Body of pancreas (tissue), 4 donors: Measurements from ENCODE around the gene ANKRD9. TPM values are rescaled to one million over a fixed set of nuclear protein-coding genes. Genes with fewer than 3 reads are reported as not detected.
A peak's percentile ranks its signal among the peaks of the same experiment; 100 is the strongest.

Source experiments
- ATAC-seq: fragments of 150-250 bp; one replicate; pipeline ENCODE4 v1.9.1; 2016
- DNase-seq, 4 donors: peaks; one replicate each; pipeline ENCODE4 v3.0.0-alpha.2; 2019
- H3K27ac ChIP-seq, 4 donors: fragments of 200-600 bp; sonication (generic); 1 replicate in 3 of 4; 2 replicates in 1 of 4; pipeline versions ENCODE4 v1.5.1 to v1.6.1; 2016 to 2019; ENCODE audit warnings: mild to moderate bottlenecking in 1 of 4, mixed read lengths in 1 of 4, moderate library complexity in 1 of 4
- H3K27me3 ChIP-seq, 2 donors: fragments of 200-600 bp; sonication (generic); one replicate each; pipeline ENCODE4 v1.6.0; 2016; ENCODE audit warnings: mild to moderate bottlenecking in 1 of 2
- H3K36me3 ChIP-seq, 2 donors: fragments of 200-600 bp; sonication (generic); replicated peaks in 1 of 2; 2 replicates each; pipeline ENCODE4 v1.5.1; 2016; ENCODE audit warnings: low read depth in 2 of 2; ENCODE audit not compliant: insufficient read depth in 1 of 2
- H3K4me1 ChIP-seq: fragments of 200-600 bp; sonication (generic); one replicate; pipeline ENCODE4 v1.6.0; 2016
- H3K4me3 ChIP-seq, 2 donors: fragments of 200-600 bp; sonication (generic); 1 replicate in 1 of 2; 2 replicates in 1 of 2; pipeline ENCODE4 v1.5.1; 2016 to 2019
- H3K9me3 ChIP-seq, 3 donors: fragments of 200-600 bp; sonication (generic); 1 replicate in 2 of 3; 2 replicates in 1 of 3; pipeline ENCODE4 v1.5.1; 2016
- POLR2A ChIP-seq, 3 donors: fragments of 450-650 bp; IDR thresholded peaks; one replicate each; pipeline ENCODE4 v1.6.1; 2016; ENCODE audit warnings: antibody characterized with exemption in 3 of 3, mild to moderate bottlenecking in 2 of 3
- WGBS, 2 donors: methylation state at CpG; one replicate each; pipeline ENCODE4 v1.1.5; 2017; 5-methylcytosine and 5-hydroxymethylcytosine counted together
- intact Hi-C: fragments of 100-400 bp; cut with DNase I; formaldehyde crosslinking; loops from one replicate; pipeline ENCODE4 v1.15.1; 2023
- total RNA-seq, 2 donors: library from RNA; depleted of rRNA; stranded (reverse); fragments of >200 nt; gene quantifications; one replicate each; pipeline ENCODE4 v1.1.0, GENCODE V29; 2016
- TF ChIP-seq, protein P1 (sequence below), 7 experiments: fragments of 450-650 bp in 4 of 7; fragments of 200-600 bp in 3 of 7; sonication (generic) in 3 of 7; IDR thresholded peaks; one replicate each; pipeline ENCODE4 v1.5.1; 2016 to 2019; ENCODE audit warnings: antibody characterized with exemption in 7 of 7

Gene ANKRD9
- total RNA-seq, 2 donors from 2014 or later: 49.8 to 87.7 TPM

DNA sequence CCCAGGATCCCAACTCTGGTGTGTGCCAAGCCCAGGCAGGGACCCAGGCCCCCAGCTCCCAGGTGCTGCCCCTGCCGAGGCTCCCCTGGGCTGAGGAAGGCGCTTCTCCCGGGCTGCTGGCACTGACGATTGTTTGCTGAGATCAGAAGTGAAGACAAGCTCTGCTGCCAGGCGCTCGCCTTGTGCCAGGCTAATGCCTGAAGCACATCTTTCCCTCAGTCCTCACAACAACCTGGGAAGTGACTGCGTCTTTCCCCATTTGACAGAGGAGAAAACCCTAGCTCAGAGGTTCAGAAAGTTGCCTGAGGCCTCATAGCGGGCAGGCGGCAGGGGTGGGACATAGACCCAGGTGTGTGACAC lies 36.8 kb downstream of the ANKRD9 start:
- no peaks in the 10 kb centered on the region for H3K4me1 ChIP-seq
- WGBS, 2 donors: 79 to 92% methylated on average over 5 to 9 of the region's 9 CpGs

DNA sequence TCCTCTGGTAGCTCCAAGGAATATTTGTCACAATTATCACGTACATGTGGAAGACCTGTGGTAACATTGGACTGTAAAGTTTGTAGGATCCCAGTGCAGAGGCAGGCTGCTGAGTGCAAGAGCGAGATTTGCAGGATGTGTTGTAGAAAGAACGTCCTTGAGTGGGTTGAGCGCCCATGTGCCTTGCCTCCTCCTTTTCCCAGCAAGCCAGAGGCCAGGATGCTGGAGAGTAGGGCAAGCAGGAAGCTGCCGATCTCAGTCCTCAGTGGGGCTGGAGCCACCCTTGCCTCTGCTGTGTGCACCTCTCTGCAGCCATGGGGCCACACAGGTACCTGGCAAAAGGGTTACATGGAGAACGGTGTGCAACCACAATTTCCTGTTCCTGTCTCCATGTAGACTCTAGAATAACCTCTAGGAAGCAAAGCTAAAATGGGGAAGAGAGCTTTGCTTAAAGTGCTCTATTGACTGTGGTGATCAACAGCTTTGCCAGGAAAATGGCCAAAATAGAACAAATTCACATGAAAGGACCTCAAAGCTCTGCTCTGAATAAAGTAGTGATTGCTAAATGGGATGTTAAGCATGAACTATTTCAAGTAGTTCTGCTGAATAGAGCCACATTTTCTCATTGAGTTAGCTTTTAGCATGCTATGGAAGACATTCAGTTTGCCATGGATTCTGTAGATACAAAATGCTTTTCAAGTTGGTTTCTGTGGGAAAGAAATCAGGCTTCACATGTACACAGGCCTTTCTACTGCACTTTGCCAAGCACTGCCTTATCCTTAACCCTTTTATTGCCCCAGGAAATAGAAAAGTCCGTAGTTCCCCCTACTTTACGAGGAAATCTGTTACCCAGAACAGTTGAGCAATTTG lies 37.4 kb downstream of the ANKRD9 start:
- intact Hi-C loops: no loop called here
- no peak overlapping the region for H3K27ac ChIP-seq
- H3K4me1 ChIP-seq: no peaks in the 10 kb centered on the region
- WGBS, 2 donors: 87 to 89% methylated on average over 6 to 8 of the region's 8 CpGs
- H3K27me3 ChIP-seq: no peaks in the 10 kb centered on the region
- H3K4me3 ChIP-seq: no peak overlapping the region
- DNase-seq (no peak), ATAC-seq (no peak)
- TF ChIP-seq POLR2A (IDR thresholded peaks at IDR 0.05): no peak
- TF ChIP-seq, protein P1, sequence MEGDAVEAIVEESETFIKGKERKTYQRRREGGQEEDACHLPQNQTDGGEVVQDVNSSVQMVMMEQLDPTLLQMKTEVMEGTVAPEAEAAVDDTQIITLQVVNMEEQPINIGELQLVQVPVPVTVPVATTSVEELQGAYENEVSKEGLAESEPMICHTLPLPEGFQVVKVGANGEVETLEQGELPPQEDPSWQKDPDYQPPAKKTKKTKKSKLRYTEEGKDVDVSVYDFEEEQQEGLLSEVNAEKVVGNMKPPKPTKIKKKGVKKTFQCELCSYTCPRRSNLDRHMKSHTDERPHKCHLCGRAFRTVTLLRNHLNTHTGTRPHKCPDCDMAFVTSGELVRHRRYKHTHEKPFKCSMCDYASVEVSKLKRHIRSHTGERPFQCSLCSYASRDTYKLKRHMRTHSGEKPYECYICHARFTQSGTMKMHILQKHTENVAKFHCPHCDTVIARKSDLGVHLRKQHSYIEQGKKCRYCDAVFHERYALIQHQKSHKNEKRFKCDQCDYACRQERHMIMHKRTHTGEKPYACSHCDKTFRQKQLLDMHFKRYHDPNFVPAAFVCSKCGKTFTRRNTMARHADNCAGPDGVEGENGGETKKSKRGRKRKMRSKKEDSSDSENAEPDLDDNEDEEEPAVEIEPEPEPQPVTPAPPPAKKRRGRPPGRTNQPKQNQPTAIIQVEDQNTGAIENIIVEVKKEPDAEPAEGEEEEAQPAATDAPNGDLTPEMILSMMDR (IDR thresholded peaks at IDR 0.05): no peak
- H3K36me3 ChIP-seq: no peaks in the 10 kb centered on the region
- H3K9me3 ChIP-seq: no peaks in the 10 kb centered on the region

More for the DNA sequence above, 36.8 kb downstream of the ANKRD9 start:
- intact Hi-C loops: no loop called here
- ATAC-seq (no peak), DNase-seq (no peak)
- H3K36me3 ChIP-seq: no peaks in the 10 kb centered on the region
- H3K4me3 ChIP-seq: no peak overlapping the region
- no peaks in the 10 kb centered on the region for H3K9me3 ChIP-seq
- TF ChIP-seq, protein P1 (IDR thresholded peaks at IDR 0.05): no peak
- no peak for TF ChIP-seq POLR2A (IDR thresholded peaks at IDR 0.05)
- H3K27me3 ChIP-seq: no peaks in the 10 kb centered on the region
- no peak overlapping the region for H3K27ac ChIP-seq

DNA sequence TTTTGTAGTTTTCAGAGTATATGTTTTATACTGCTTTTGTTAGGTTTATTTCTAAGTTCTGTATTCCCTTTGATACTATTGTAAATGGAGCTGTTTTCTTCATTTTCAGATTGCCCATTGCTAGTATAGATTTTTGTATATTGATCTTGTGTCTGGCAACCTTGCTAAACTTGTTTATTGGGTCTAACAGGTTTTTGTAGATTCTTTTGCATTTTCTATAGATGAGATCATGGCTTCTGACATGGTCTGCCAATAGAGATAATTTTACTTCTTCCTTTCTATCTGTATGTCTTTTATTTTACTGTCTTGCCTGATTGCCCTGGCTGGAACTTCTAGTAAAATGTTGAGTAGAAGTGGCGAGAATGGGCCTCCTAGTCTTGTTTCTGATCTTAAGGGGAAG lies 40.3 kb downstream of the ANKRD9 start:
- no peak for ATAC-seq
- no peak for DNase-seq
- Histone ChIP-seq H3K9me3 (no peaks in the 10 kb centered on the region), H3K27me3 (no peaks in the 10 kb centered on the region), H3K4me1 (peaks cover 7% of the 10 kb centered on the region), H3K4me3 (no peak overlapping the region), H3K27ac (no peak overlapping the region), H3K36me3 (peaks cover 0 to 5% of the 10 kb centered on the region in 2 donors)
- WGBS, 2 donors: 89 to 96% methylated on average over 1 of the region's 1 CpG
- intact Hi-C loops: no loop called here
- TF ChIP-seq, protein P1 (IDR thresholded peaks at IDR 0.05): no peak
- no peak for TF ChIP-seq POLR2A (IDR thresholded peaks at IDR 0.05)

DNA sequence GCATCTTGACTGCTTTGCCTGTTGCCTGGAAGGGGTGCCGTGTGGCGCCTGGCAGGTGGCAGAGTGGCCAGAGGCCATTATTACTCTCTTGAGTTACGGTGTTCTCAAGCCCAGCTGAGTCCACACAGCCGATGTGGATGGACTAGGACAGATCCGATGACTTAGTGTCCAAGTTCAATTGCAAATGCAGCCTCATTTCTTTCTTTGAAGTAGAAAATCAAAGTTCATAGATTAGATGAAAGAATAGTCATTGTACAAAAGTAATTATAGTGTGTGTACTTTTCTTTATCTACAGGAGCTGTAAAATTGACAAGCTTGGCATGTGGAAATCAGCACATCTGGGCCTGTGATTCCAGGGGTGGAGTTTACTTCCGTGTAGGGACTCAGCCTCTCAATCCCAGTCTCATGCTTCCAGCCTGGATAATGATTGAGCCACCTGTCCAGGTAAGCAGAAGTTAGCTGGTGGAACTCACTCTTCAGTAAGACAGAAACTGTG lies 44.7 kb downstream of the ANKRD9 start:
- intact Hi-C loops: no loop called here
- TF ChIP-seq, protein P1 (IDR thresholded peaks at IDR 0.05): no peak
- TF ChIP-seq POLR2A (IDR thresholded peaks at IDR 0.05): no peak
- peak; percentile 35 for ATAC-seq
- peak in 3 of 4 donors; percentile 35 to 76 (median 50) for DNase-seq
- Histone ChIP-seq H3K36me3 (peaks cover 0 to 5% of the 10 kb centered on the region in 2 donors), H3K4me1 (peaks cover 7% of the 10 kb centered on the region), H3K9me3 (no peaks in the 10 kb centered on the region), H3K27ac (no peak overlapping the region), H3K27me3 (no peaks in the 10 kb centered on the region), H3K4me3 (no peak overlapping the region)
- 18 to 37% methylated on average over 6 of the region's 6 CpGs for WGBS, 2 donors
